SK-N-SH treated with all-trans-retinoic acid at 6 μM for 48 hours (cell line): Measurements from ENCODE around the gene SPATS2L.
A peak's percentile ranks its signal among the peaks of the same experiment; 100 is the strongest.

Source experiments
- ATAC-seq: fragments of 200-7000 bp; cut with Tn5 transposase; 3 replicates; pipeline ENCODE4 v1.9.1; 2020; ENCODE audit warnings: mild to moderate bottlenecking, moderate library complexity
- ARNTL ChIP-seq: fragments of 450-650 bp; formaldehyde crosslinking; IDR thresholded peaks from 2 replicates; pipeline ENCODE4 v1.5.0; 2020; ENCODE audit warnings: low read depth, mild to moderate bottlenecking, moderate library complexity, borderline replicate concordance
- BACH2 ChIP-seq: fragments of 250-450 bp; sonication (Bioruptor Pico); IDR thresholded peaks from 2 replicates; pipeline ENCODE4 v1.9.0; 2021; ENCODE audit warnings: mild to moderate bottlenecking, borderline replicate concordance
- CSDC2 ChIP-seq: fragments of 250-450 bp; sonication (Bioruptor Pico); IDR thresholded peaks from 2 replicates; pipeline ENCODE4 v1.5.0; 2020; ENCODE audit warnings: mild to moderate bottlenecking, moderate library complexity
- CSRNP3 ChIP-seq: fragments of 250-450 bp; sonication (Bioruptor Pico); IDR thresholded peaks from 2 replicates; pipeline ENCODE4 v1.5.1; 2021; ENCODE audit warnings: mild to moderate bottlenecking, moderate library complexity
- GLIS3 ChIP-seq: fragments of 250-450 bp; sonication (Bioruptor Pico); IDR thresholded peaks from 2 replicates; pipeline ENCODE4 v1.5.0; 2020; ENCODE audit warnings: mild to moderate bottlenecking, moderate library complexity
- ISL1 ChIP-seq: fragments of 250-450 bp; sonication (Bioruptor Pico); IDR thresholded peaks from 2 replicates; pipeline ENCODE4 v2.1.2; 2022; ENCODE audit warnings: mild to moderate bottlenecking, moderate library complexity
- OSR1 ChIP-seq: fragments of 250-450 bp; sonication (Bioruptor Pico); IDR thresholded peaks from 2 replicates; pipeline ENCODE4 v1.8.0; 2022; ENCODE audit warnings: moderate library complexity, mild to moderate bottlenecking, inconsistent platforms
- PATZ1 ChIP-seq: fragments of 250-450 bp; sonication (Bioruptor Pico); IDR thresholded peaks from 2 replicates; pipeline ENCODE4 v1.8.0; 2020; ENCODE audit warnings: mild to moderate bottlenecking, moderate library complexity, borderline replicate concordance
- POU6F1 ChIP-seq: fragments of 250-450 bp; sonication (Bioruptor Pico); IDR thresholded peaks from 2 replicates; pipeline ENCODE4 v1.8.0; 2021; ENCODE audit warnings: low read depth, mild to moderate bottlenecking, moderate library complexity, borderline replicate concordance
- PPARA ChIP-seq: fragments of 250-450 bp; sonication (Bioruptor Pico); IDR thresholded peaks from 2 replicates; pipeline ENCODE4 v1.5.0; 2020; ENCODE audit warnings: mild to moderate bottlenecking, borderline replicate concordance
- RARB ChIP-seq: fragments of 250-450 bp; sonication (Bioruptor Pico); IDR thresholded peaks from 2 replicates; pipeline ENCODE4 v1.8.0; 2021; ENCODE audit warnings: mild to moderate bottlenecking, moderate library complexity
- SNAI2 ChIP-seq: fragments of 250-450 bp; sonication (Bioruptor Pico); IDR thresholded peaks from 2 replicates; pipeline ENCODE4 v1.5.0; 2020; ENCODE audit warnings: mild to moderate bottlenecking, moderate library complexity
- TCF4 ChIP-seq: fragments of 250-450 bp; sonication (Bioruptor Pico); IDR thresholded peaks from 2 replicates; pipeline ENCODE4 v1.8.0; 2021; ENCODE audit warnings: mild to moderate bottlenecking, moderate library complexity, borderline replicate concordance
- TOX ChIP-seq: fragments of 250-450 bp; sonication (Bioruptor Pico); IDR thresholded peaks from 2 replicates; pipeline ENCODE4 v1.8.0; 2021; ENCODE audit warnings: mild to moderate bottlenecking, moderate library complexity, borderline replicate concordance
- ZC3H10 ChIP-seq: fragments of 250-450 bp; sonication (Bioruptor Pico); IDR thresholded peaks from 2 replicates; pipeline ENCODE4 v1.5.1; 2021; ENCODE audit warnings: mild to moderate bottlenecking, moderate library complexity
- ZFP30 ChIP-seq: fragments of 450-650 bp; formaldehyde crosslinking; IDR thresholded peaks from 2 replicates; pipeline ENCODE4 v1.5.0; 2022; ENCODE audit warnings: mild to moderate bottlenecking, moderate library complexity
- ZNF70 ChIP-seq: fragments of 450-650 bp; formaldehyde crosslinking; IDR thresholded peaks from 2 replicates; pipeline ENCODE4 v1.5.0; 2020; ENCODE audit warnings: mild to moderate bottlenecking, moderate library complexity
- ZNF8 ChIP-seq: fragments of 450-650 bp; formaldehyde crosslinking; IDR thresholded peaks from 2 replicates; pipeline ENCODE4 v1.5.0; 2020; ENCODE audit warnings: mild to moderate bottlenecking, moderate library complexity

SPATS2L gene

GRCh38 chr2:200365209-200365608 is 58.7 kb downstream of the SPATS2L start:
- ATAC-seq, result no peak
- TF ChIP-seq ZNF70 (CRISPR knock-in tag) (no peak), RARB (no peak), PPARA (CRISPR knock-in tag) (no peak), BACH2 (CRISPR knock-in tag) (no peak), CSDC2 (CRISPR knock-in tag) (no peak), TOX (CRISPR knock-in tag) (no peak), POU6F1 (CRISPR knock-in tag) (no peak), SNAI2 (CRISPR knock-in tag) (no peak), TCF4 (CRISPR knock-in tag) (no peak), ARNTL (no peak), ZNF8 (CRISPR knock-in tag) (no peak)

GRCh38 chr2:200367155-200367554 is 60.7 kb downstream of the SPATS2L start:
- TF ChIP-seq ZFP30 (CRISPR knock-in tag) (no peak), ZC3H10 (CRISPR knock-in tag) (no peak)
- ATAC-seq, result no peak

- ATAC-seq, result no peak
- TF ChIP-seq PATZ1 (CRISPR knock-in tag) (no peak), ZFP30 (CRISPR knock-in tag) (no peak), ARNTL (no peak), CSDC2 (CRISPR knock-in tag) (no peak), TCF4 (CRISPR knock-in tag) (no peak), ZC3H10 (CRISPR knock-in tag) (no peak), ZNF70 (CRISPR knock-in tag) (no peak), GLIS3 (CRISPR knock-in tag) (no peak), ZNF8 (CRISPR knock-in tag) (no peak), RARB (no peak)
- TF ChIP-seq, all 23 proteins: peak for 0
These were observed 63.4 kb downstream of the SPATS2L start for GRCh38 chr2:200369886-200370285.

GRCh38 chr2:200373231-200373630 is 66.7 kb downstream of the SPATS2L start:
- no peak for TF ChIP-seq OSR1
- TF ChIP-seq PATZ1 (CRISPR knock-in tag), result no peak
- TF ChIP-seq PPARA (CRISPR knock-in tag), result no peak
- no peak for TF ChIP-seq TOX (CRISPR knock-in tag)
- no peak for TF ChIP-seq CSDC2 (CRISPR knock-in tag)
- TF ChIP-seq CSRNP3 (CRISPR knock-in tag), result no peak
- TF ChIP-seq ISL1 (CRISPR knock-in tag), result no peak
- TF ChIP-seq POU6F1 (CRISPR knock-in tag), result no peak
- TF ChIP-seq BACH2 (CRISPR knock-in tag), result no peak
- TF ChIP-seq ZC3H10 (CRISPR knock-in tag), result no peak
- TF ChIP-seq, all 23 proteins: peak for 0
- ATAC-seq, result peak; percentile 35
